Stimulated activated CD8-positive, alpha-beta memory T cell treated with anti-CD3 and anti-CD28 coated beads, Interleukin-12 subunit alpha, Interleukin-12 subunit beta, amount 100 ng/mL, for 24 hours (primary cell): ENCODE measurements around the gene MRPS22.
"Not testable (repeated sequence)": the region's sequence is repeated elsewhere in the genome, so short reads cannot be mapped to it uniquely, and the experiment has no call there.

Source experiments
- DNase-seq: peaks from one replicate; pipeline ENCODE4 v3.0.0-alpha.2; 2020; ENCODE audit errors: extremely low read depth

Gene MRPS22

GRCh38 chr3:139339219-139339906, 4.5 kb upstream of the MRPS22 start:
- no peak for DNase-seq

- DNase-seq: no peak
These were observed 3.0 kb upstream of the MRPS22 start for GRCh38 chr3:139340784-139341183.

GRCh38 chr3:139342054-139342453, 1.8 kb upstream of the MRPS22 start:
- no peak for DNase-seq

GRCh38 chr3:139346771-139347170, 3.0 kb downstream of the MRPS22 start:
- no peak for DNase-seq

- DNase-seq: no peak
These were observed 10.2 kb downstream of the MRPS22 start for GRCh38 chr3:139353920-139354556.

GRCh38 chr3:139354661-139355060, 10.8 kb downstream of the MRPS22 start:
- DNase-seq: no peak

GRCh38 chr3:139355476-139355875, 11.7 kb downstream of the MRPS22 start:
- no peak for DNase-seq

GRCh38 chr3:139355891-139356290, 12.1 kb downstream of the MRPS22 start:
- no peak for DNase-seq

- DNase-seq: no peak
These were observed 14.1 kb downstream of the MRPS22 start for GRCh38 chr3:139357899-139358298.

- DNase-seq: no peak
These were observed 15.2 kb downstream of the MRPS22 start for GRCh38 chr3:139358841-139359562.

GRCh38 chr3:139361276-139361675, 17.5 kb downstream of the MRPS22 start:
- DNase-seq: no peak

GRCh38 chr3:139364549-139364948, 20.7 kb downstream of the MRPS22 start:
- no peak for DNase-seq

GRCh38 chr3:139374099-139374498, 30.3 kb downstream of the MRPS22 start:
- DNase-seq: no peak

GRCh38 chr3:139377378-139377777, 33.6 kb downstream of the MRPS22 start:
- no peak for DNase-seq

- no peak for DNase-seq
These were observed 34.9 kb downstream of the MRPS22 start for GRCh38 chr3:139378587-139379241.

- DNase-seq: no peak
These were observed 36.8 kb downstream of the MRPS22 start for GRCh38 chr3:139380575-139380974.

GRCh38 chr3:139382291-139382690, 38.5 kb downstream of the MRPS22 start:
- DNase-seq: not testable (repeated sequence)

GRCh38 chr3:139388077-139388476, 44.3 kb downstream of the MRPS22 start:
- no peak for DNase-seq

GRCh38 chr3:139388821-139389551, 45.2 kb downstream of the MRPS22 start:
- DNase-seq: no peak

GRCh38 chr3:139389552-139390368, 45.9 kb downstream of the MRPS22 start, which contains the start of gene COPB2:
TSS of gene COPB2 (minus strand) at chr3:139389647. CDS start at chr3:139389550, 97 bp downstream.
- DNase-seq: peak; percentile 94

GRCh38 chr3:139394116-139394515, 50.3 kb downstream of the MRPS22 start:
- DNase-seq: no peak
